Neural progenitor cell (in vitro differentiated cells): ENCODE data around the gene ACAD10. TPM values are rescaled to one million over a fixed set of nuclear protein-coding genes. Genes with fewer than 3 reads are reported as not detected.

Experiments
- DNase-seq: peaks from one replicate; pipeline ENCODE4 v3.0.0-alpha.2; 2016; ENCODE audit warnings: low spot score
- H2AFZ ChIP-seq: fragments of 200-600 bp; sonication (generic); replicated peaks from 2 replicates; pipeline ENCODE4 v1.6.1; 2016; ENCODE audit warnings: antibody characterized with exemption
- H3F3A ChIP-seq: fragments of 200-600 bp; sonication (generic); 2 replicates; pipeline ENCODE4 v1.6.1; 2016; ENCODE audit warnings: antibody characterized with exemption, low read depth
- H3K27ac ChIP-seq: fragments of 200-600 bp; sonication (generic); 2 replicates; pipeline ENCODE4 v1.5.1; 2016; ENCODE audit warnings: mild to moderate bottlenecking
- H3K27me3 ChIP-seq: fragments of 200-600 bp; sonication (generic); 2 replicates; pipeline ENCODE4 v1.6.1; 2016; ENCODE audit warnings: mild to moderate bottlenecking, moderate library complexity
- H3K36me3 ChIP-seq: fragments of 200-600 bp; sonication (generic); 2 replicates; pipeline ENCODE4 v1.5.1; 2016
- H3K4me1 ChIP-seq: fragments of 200-600 bp; sonication (generic); 2 replicates; pipeline ENCODE4 v1.6.1; 2016; ENCODE audit warnings: mixed run types
- H3K4me2 ChIP-seq: fragments of 200-600 bp; sonication (generic); 2 replicates; pipeline ENCODE4 v1.6.1; 2016
- H3K4me3 ChIP-seq: fragments of 200-600 bp; sonication (generic); 2 replicates; pipeline ENCODE4 v1.5.1; 2016
- H3K79me2 ChIP-seq: fragments of 200-600 bp; sonication (generic); 2 replicates; pipeline ENCODE4 v1.6.1; 2016; ENCODE audit warnings: low read depth
- H3K9ac ChIP-seq: fragments of 200-600 bp; sonication (generic); 2 replicates; pipeline ENCODE4 v1.6.1; 2016
- H3K9me3 ChIP-seq: fragments of 200-600 bp; sonication (generic); 2 replicates; pipeline ENCODE4 v1.5.1; 2016; ENCODE audit warnings: low read depth
- H4K20me1 ChIP-seq: fragments of 200-600 bp; sonication (generic); 2 replicates; pipeline ENCODE4 v1.6.1; 2016; ENCODE audit warnings: low read depth
- H3K27ac Mint-ChIP-seq: 3 replicates; pipeline ENCODE4 v1.8.0; 2021; ENCODE audit warnings: mixed read lengths
- H3K27me3 Mint-ChIP-seq: 2 replicates; pipeline ENCODE4 v1.8.0; 2022; ENCODE audit warnings: low read depth, mild to moderate bottlenecking, inconsistent platforms, moderate library complexity, mixed read lengths; ENCODE audit not compliant: insufficient read depth
- H3K36me3 Mint-ChIP-seq: 3 replicates; pipeline ENCODE4 v1.8.0; 2021; ENCODE audit warnings: mixed read lengths
- H3K4me1 Mint-ChIP-seq: 3 replicates; pipeline ENCODE4 v1.8.0; 2021; ENCODE audit warnings: mixed read lengths
- H3K4me3 Mint-ChIP-seq: 3 replicates; pipeline ENCODE4 v1.8.0; 2021; ENCODE audit warnings: mild to moderate bottlenecking, moderate library complexity, mixed read lengths
- H3K9me3 Mint-ChIP-seq: 3 replicates; pipeline ENCODE4 v1.8.0; 2020; ENCODE audit warnings: mixed read lengths
- CTCF ChIP-seq: fragments of 200-600 bp; sonication (generic); IDR thresholded peaks from 2 replicates; pipeline ENCODE4 v1.5.1; 2017; ENCODE audit warnings: antibody characterized with exemption, mild to moderate bottlenecking
- EZH2 ChIP-seq: fragments of 200-600 bp; sonication (generic); IDR thresholded peaks from 2 replicates; pipeline ENCODE4 v1.6.1; 2017; ENCODE audit warnings: antibody characterized with exemption, mild to moderate bottlenecking, moderate library complexity
- EZH2phosphoT487 ChIP-seq: fragments of 200-600 bp; sonication (generic); IDR thresholded peaks from 2 replicates; pipeline ENCODE4 v1.6.1; 2017; ENCODE audit warnings: antibody characterized with exemption
- total RNA-seq: library from RNA; depleted of rRNA; stranded (reverse); fragments of >200 nt; gene quantifications from 2 replicates; pipeline ENCODE4 v1.2.3, GENCODE V29; 2015; ENCODE audit warnings: low replicate concordance

The ACAD10 gene
- total RNA-seq, 1 donor from 2014 or later, result 13.8 TPM

- peaks cover 29% of the 10 kb centered on the region for H3F3A ChIP-seq
- Mint-ChIP-seq H3K27ac (no peak overlapping the region), H3K4me1 (peaks cover 21% of the 10 kb centered on the region), H3K4me3 (no peak overlapping the region), H3K27me3 (no peaks in the 10 kb centered on the region), H3K9me3 (no peaks in the 10 kb centered on the region), H3K36me3 (peaks cover 2% of the 10 kb centered on the region)
- H3K9me3 ChIP-seq, result no peaks in the 10 kb centered on the region
- no peaks in the 10 kb centered on the region for H3K79me2 ChIP-seq
- no peak overlapping the region for H3K4me3 ChIP-seq
- H3K36me3 ChIP-seq, result no peaks in the 10 kb centered on the region
- peaks cover 20% of the 10 kb centered on the region for H3K4me1 ChIP-seq
- H3K27me3 ChIP-seq, result no peaks in the 10 kb centered on the region
- no peak overlapping the region for H3K4me2 ChIP-seq
- no peak overlapping the region for H2AFZ ChIP-seq
- TF ChIP-seq CTCF (no peak), EZH2 (no peak), EZH2phosphoT487 (no peak)
- DNase-seq, result no peak
- H3K9ac ChIP-seq, result no peak overlapping the region
- no peaks in the 10 kb centered on the region for H4K20me1 ChIP-seq
- H3K27ac ChIP-seq, result no peak overlapping the region
Measured at GRCh38 chr12:111640506-111640905, 45.3 kb upstream of the ACAD10 start.

- Mint-ChIP-seq H3K27ac (no peak overlapping the region), H3K4me1 (peaks cover 2% of the 10 kb centered on the region), H3K36me3 (peaks cover 11% of the 10 kb centered on the region), H3K9me3 (no peaks in the 10 kb centered on the region), H3K4me3 (no peak overlapping the region), H3K27me3 (no peaks in the 10 kb centered on the region)
- DNase-seq, result no peak
- Histone ChIP-seq H3K4me3 (no peak overlapping the region), H3K27ac (no peak overlapping the region), H3K4me2 (no peak overlapping the region), H3K27me3 (no peaks in the 10 kb centered on the region), H3K9ac (no peak overlapping the region), H3K79me2 (no peaks in the 10 kb centered on the region), H4K20me1 (no peaks in the 10 kb centered on the region), H3K36me3 (peaks cover 5% of the 10 kb centered on the region), H3F3A (peaks cover 7% of the 10 kb centered on the region), H3K9me3 (no peaks in the 10 kb centered on the region), H3K4me1 (no peaks in the 10 kb centered on the region), H2AFZ (no peak overlapping the region)
- TF ChIP-seq EZH2 (no peak), EZH2phosphoT487 (no peak), CTCF (no peak)
Measured at GRCh38 chr12:111642681-111643426, 43.0 kb upstream of the ACAD10 start.

GRCh38 chr12:111643427-111643826, 42.4 kb upstream of the ACAD10 start:
- Mint-ChIP-seq H3K27me3 (no peaks in the 10 kb centered on the region), H3K9me3 (no peaks in the 10 kb centered on the region), H3K27ac (no peak overlapping the region), H3K36me3 (peaks cover 11% of the 10 kb centered on the region), H3K4me1 (peaks cover 2% of the 10 kb centered on the region), H3K4me3 (no peak overlapping the region)
- Histone ChIP-seq H3K4me2 (no peak overlapping the region), H3K4me3 (no peak overlapping the region), H3K79me2 (no peaks in the 10 kb centered on the region), H3K4me1 (no peaks in the 10 kb centered on the region), H3K9me3 (no peaks in the 10 kb centered on the region), H3K9ac (no peak overlapping the region), H4K20me1 (no peaks in the 10 kb centered on the region), H3K36me3 (peaks cover 5% of the 10 kb centered on the region), H2AFZ (no peak overlapping the region), H3K27ac (no peak overlapping the region), H3K27me3 (no peaks in the 10 kb centered on the region), H3F3A (peaks cover 6% of the 10 kb centered on the region)
- TF ChIP-seq EZH2 (no peak), EZH2phosphoT487 (no peak), CTCF (no peak)
- DNase-seq, result no peak
